ENCODE measurements around the gene ZMAT5. TPM values are rescaled to one million over a fixed set of nuclear protein-coding genes. Genes with fewer than 3 reads are reported as not detected.
A peak's percentile ranks its signal among the peaks of the same experiment; 100 is the strongest.

The ZMAT5 gene
- total RNA-seq, 1 donor from 2014 or later, result 26.0 TPM

DNA sequence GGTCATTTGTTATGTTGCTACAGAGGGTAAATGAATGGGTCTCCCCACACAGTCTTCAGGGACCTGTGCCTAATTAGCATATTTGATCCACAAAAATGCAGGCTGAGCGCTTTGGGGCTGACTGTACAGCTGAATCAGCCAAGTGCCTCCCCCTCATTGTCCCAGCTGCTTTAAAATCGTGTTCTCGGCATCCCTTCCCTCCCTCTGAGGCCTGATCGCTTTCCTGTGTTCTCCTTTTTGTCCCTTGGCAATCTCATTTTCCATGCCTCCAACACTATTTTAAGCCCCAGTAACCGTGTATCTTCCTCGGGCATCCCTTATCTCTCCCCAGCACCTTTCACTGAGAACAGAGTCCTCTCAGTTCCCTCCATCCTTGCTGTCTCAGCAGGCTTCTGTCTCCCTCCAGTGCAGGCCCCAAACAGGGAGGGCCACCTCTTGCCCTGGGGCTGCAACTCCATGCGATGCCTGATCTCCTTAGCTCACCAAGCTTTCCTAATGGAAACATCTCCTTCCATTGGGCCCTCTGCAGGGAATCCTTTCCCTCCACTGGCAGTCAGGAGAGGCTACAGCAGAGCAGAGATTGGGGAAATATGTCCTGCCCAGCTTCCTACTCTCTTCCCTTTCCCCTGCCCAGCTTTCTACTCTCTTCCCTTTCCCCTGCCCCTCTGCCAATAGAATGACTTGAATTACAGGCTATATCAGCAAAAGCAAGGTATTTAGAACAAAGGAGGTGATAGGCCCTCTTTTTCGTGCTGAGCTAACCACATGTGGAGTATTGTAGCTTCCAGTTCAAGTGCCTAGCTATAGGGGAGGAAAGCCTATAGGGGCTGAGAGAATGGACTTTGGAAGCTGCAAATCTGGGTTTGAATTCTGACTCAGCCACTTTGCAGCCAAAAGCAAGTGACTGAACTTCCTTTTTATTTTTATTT lies 14.2 kb upstream of the ZMAT5 start:
- intact Hi-C loops (cut with micrococcal nuclease), result no loop called here
- Mint-ChIP-seq H3K27ac (no peak overlapping the region), H3K9me3 (no peaks in the 10 kb centered on the region), H3K4me3 (ENCODE audit: low read depth) (no peak overlapping the region), H3K4me1 (ENCODE audit: low read depth) (no peaks in the 10 kb centered on the region), H3K27me3 (ENCODE audit: low read depth) (no peaks in the 10 kb centered on the region), H3K36me3 (ENCODE audit: low read depth) (no peaks in the 10 kb centered on the region)
- no peak for DNase-seq (ENCODE audit: low spot score)

DNA sequence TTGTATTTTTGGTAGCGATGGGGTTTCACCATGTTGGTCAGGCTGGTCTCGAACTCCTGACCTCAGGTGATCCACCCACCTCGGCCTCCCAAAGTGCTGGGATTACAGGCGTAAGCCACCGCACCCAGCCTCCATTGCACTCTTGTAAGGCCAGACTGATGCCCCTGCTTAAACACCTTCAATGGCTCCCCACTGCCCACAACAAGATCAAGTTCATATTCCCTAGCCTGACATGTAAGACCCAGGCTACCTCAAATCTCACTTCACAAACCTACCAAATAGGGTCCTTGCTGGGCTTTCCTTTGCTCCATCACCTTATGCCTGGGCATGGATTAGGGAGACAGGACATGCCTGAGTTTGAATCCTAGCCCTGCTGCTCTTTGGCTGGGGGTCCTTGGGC lies 13.4 kb upstream of the ZMAT5 start:
- H3K36me3 Mint-ChIP-seq (ENCODE audit: low read depth), result no peaks in the 10 kb centered on the region
- H3K4me3 Mint-ChIP-seq (ENCODE audit: low read depth), result no peak overlapping the region
- no peak for DNase-seq (ENCODE audit: low spot score)
- no peaks in the 10 kb centered on the region for H3K27me3 Mint-ChIP-seq (ENCODE audit: low read depth)
- no peak overlapping the region for H3K27ac Mint-ChIP-seq
- intact Hi-C loops (cut with micrococcal nuclease), result no loop called here
- H3K9me3 Mint-ChIP-seq, result no peaks in the 10 kb centered on the region
- no peaks in the 10 kb centered on the region for H3K4me1 Mint-ChIP-seq (ENCODE audit: low read depth)

DNA sequence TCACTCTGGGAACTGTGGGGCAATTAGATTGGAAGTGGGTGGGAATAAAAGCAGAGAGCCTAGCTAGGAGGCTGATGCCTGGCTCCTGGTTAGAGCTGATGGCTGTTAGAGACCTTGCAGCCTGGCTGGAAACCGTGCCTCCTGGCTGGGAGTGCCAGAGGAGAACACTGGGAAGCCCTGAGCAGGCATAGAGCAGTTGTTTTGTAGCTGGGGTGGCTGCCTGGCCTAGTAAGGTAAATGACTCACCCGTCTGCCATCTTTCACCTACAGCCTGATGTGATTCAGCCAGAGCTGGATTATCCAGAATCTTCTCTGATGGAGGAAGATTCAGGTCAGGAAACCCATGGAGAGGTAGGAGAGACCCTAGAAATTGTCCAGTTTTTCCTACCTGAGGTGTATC lies 6.4 kb upstream of the ZMAT5 start:
- Mint-ChIP-seq H3K27ac (no peak overlapping the region), H3K9me3 (no peaks in the 10 kb centered on the region), H3K4me3 (ENCODE audit: low read depth) (no peak overlapping the region), H3K4me1 (ENCODE audit: low read depth) (peaks cover 8% of the 10 kb centered on the region), H3K27me3 (ENCODE audit: low read depth) (no peaks in the 10 kb centered on the region), H3K36me3 (ENCODE audit: low read depth) (peaks cover 24% of the 10 kb centered on the region)
- intact Hi-C loops (cut with micrococcal nuclease), result no loop called here
- DNase-seq (ENCODE audit: low spot score), result no peak

DNA sequence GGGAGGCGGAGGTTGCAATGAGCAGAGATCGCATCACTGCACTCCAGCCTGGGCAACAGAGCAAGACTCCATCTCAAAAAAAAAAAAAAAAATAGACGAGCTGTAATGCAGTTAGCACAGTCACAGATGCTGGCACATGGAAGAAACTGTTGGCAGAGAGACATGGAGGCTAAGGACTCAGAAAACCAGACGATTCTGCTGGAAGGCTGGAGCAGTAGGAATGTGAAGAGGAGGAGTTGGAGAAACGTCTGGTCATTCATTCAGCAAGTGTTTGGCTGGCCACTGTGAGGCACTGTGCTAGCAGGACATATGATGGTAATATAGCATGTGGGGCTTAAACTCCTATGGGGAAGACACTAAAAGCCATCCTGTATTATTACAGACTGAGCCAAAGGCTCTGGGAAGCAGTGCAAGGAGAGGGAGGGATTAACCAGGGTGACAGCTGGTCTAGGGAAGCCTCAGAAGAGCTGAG lies 5.4 kb upstream of the ZMAT5 start:
- no peak for DNase-seq (ENCODE audit: low spot score)
- no peaks in the 10 kb centered on the region for H3K9me3 Mint-ChIP-seq
- H3K4me3 Mint-ChIP-seq (ENCODE audit: low read depth), result no peak overlapping the region
- peaks cover 28% of the 10 kb centered on the region for H3K36me3 Mint-ChIP-seq (ENCODE audit: low read depth)
- intact Hi-C loops (cut with micrococcal nuclease), result no loop called here
- peaks cover 13% of the 10 kb centered on the region for H3K4me1 Mint-ChIP-seq (ENCODE audit: low read depth)
- H3K27me3 Mint-ChIP-seq (ENCODE audit: low read depth), result no peaks in the 10 kb centered on the region
- no peak overlapping the region for H3K27ac Mint-ChIP-seq

DNA sequence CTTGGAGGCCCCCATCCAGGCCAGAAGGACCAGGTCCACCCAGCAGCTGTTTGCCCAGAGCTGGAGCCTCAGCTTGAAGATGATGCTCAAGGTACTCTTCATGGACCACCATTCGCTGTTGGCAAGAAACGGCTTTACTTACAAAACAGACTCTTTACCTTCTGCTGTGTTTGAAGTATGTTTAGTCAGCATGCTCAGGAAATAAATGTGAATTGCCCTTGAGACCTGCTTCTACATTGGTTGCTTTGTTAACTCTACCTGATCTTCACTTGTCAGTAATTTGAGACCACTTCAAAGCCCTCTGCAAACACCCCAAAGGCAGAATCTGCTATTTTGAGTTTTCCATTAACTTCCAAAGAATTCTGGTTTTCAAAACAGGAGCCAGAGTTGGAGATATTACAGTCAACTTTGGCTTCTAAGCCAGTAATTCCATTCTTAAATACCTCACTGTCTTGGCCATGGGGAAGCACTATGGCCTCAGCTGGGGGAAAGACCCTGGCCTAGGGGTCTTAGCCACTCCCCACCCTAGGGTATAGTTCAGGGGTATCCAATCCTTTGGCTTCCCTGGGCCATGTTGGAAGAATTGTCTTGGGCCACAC lies 3.0 kb upstream of the ZMAT5 start:
- no peaks in the 10 kb centered on the region for H3K27me3 Mint-ChIP-seq (ENCODE audit: low read depth)
- intact Hi-C loops (cut with micrococcal nuclease), result no loop called here
- H3K4me3 Mint-ChIP-seq (ENCODE audit: low read depth), result no peak overlapping the region
- peaks cover 28% of the 10 kb centered on the region for H3K36me3 Mint-ChIP-seq (ENCODE audit: low read depth)
- DNase-seq (ENCODE audit: low spot score), result no peak
- H3K27ac Mint-ChIP-seq, result no peak overlapping the region
- H3K9me3 Mint-ChIP-seq, result no peaks in the 10 kb centered on the region
- H3K4me1 Mint-ChIP-seq (ENCODE audit: low read depth), result peaks cover 19% of the 10 kb centered on the region

DNA sequence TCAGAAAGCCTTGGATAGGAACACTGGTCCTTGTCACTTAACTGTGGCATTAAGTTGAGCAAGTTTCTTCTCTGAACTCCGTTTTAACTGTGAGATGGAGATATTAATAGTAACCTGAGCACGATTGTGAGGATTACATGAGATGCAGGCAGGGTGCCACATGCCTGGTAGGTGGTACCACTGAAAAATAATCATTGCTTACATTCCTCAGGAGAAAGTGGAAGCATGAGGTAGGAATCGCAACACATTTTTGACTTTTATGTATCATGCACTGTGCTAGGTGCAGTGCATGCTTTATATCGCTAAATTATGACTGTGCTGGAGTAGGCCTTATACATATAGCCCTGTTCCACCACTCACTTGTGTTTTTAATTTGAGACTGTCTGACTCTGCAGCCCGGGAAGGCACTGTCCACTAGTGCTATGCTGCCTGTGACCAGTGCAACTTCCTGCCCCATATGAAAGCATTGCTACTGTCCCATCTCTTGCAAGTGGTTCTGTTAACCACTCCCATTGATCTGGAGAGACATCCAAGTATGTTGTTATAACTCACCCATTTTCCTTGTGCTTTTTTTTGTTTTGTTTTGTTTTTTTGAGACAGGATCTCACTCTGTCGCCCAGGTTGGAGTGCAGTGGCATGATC lies 1.4 kb upstream of the ZMAT5 start:
- no peak for DNase-seq (ENCODE audit: low spot score)
- H3K9me3 Mint-ChIP-seq, result no peaks in the 10 kb centered on the region
- intact Hi-C loops (cut with micrococcal nuclease), result no loop called here
- H3K27me3 Mint-ChIP-seq (ENCODE audit: low read depth), result no peaks in the 10 kb centered on the region
- H3K4me3 Mint-ChIP-seq (ENCODE audit: low read depth), result peak overlapping the region; percentile 97
- H3K36me3 Mint-ChIP-seq (ENCODE audit: low read depth), result peaks cover 28% of the 10 kb centered on the region
- H3K4me1 Mint-ChIP-seq (ENCODE audit: low read depth), result peaks cover 21% of the 10 kb centered on the region
- peak overlapping the region; percentile 91 for H3K27ac Mint-ChIP-seq

DNA sequence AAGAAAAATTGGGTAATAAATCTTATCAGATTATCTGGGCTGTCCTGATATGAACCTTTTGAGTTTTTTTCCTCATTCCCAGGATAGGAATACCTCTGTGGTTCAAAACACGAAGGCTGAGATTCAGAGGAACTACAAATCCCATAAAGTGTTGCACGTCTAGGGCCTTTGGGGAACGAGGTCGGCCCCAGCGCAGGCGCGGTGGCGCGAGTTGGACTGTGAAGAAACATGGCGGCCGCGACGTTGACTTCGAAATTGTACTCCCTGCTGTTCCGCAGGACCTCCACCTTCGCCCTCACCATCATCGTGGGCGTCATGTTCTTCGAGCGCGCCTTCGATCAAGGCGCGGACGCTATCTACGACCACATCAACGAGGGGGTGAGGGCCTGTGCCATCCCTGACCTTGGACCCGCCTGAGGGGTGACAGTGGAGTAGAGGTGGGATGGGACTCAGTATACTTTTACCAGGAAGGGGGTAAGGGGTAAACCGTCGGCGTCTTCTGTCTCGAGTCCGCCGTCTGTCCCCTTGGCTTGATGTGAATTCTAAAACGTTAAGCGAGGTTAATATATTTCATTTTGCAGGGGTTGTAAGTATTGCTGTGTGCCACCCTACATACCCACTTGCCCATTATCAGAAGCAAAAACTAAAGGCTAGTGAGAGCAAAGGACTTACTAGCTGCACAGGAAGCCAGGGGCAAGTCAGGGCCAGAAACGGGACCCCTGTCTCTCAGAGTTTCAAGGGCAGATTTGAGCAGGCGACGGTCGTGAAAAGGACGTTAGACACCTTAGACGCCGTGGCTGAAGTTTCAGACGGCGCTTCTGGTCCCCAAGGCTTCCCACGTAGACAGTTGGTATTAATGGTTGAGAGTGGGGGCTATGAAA lies 604 bp upstream of the ZMAT5 start, which contains the start of gene UQCR10:
Gene UQCR10 (plus strand): TSS at position 199 of the 881 bp plus-strand sequence. CDS start 30 bp downstream, at position 229.
- Mint-ChIP-seq H3K9me3 (no peaks in the 10 kb centered on the region), H3K27me3 (ENCODE audit: low read depth) (no peaks in the 10 kb centered on the region), H3K27ac (peak within 1 kb of the TSS; percentile 91), H3K4me3 (ENCODE audit: low read depth) (peak within 1 kb of the TSS; percentile 97), H3K36me3 (ENCODE audit: low read depth) (peaks cover 28% of the 10 kb centered on the region), H3K4me1 (ENCODE audit: low read depth) (peaks cover 21% of the 10 kb centered on the region)
- intact Hi-C loops (cut with micrococcal nuclease), result loop anchor here (1.0 kb wide), 2 partner anchors 71 to 164 kb away; partner anchors contain the start of genes ASCC2 and NF2
- DNase-seq (ENCODE audit: low spot score), result peak; percentile 89

DNA sequence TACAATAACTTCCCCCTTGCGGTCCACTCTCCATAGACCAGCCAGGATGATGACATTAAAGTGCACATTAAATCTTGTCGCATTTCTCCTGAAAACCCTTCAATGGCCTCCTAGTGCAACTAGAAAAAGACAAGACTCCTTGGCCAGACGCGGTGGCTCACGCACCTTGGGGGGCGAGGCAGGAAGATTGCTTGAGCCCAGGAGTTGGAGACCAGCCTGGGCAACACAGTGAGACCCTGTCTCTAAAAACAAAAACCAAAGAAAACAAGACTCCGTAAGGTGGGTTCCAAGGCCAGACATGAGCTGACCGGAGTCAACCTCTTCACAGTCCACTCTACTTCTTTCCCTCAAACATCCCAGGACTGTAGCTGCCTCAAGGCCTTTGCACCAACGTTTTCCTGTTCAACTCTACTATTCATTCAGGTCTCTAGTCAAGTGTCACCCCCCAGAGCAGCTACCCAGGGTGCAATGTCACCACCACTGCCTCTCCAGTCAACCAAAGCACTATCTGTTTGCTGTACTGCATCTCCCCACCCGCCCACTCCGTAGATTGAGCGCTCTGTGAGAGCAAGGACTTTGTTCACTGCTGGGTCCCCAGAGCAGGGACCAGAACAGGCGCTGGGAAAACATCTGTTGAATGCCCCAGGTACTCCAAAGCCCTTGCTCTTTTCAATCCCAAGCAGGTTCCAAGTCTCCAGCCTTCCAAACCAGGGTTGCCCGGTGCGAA lies 739 bp downstream of the ZMAT5 start:
- Mint-ChIP-seq H3K36me3 (ENCODE audit: low read depth) (peaks cover 27% of the 10 kb centered on the region), H3K27me3 (ENCODE audit: low read depth) (no peaks in the 10 kb centered on the region), H3K27ac (peak overlapping the region; percentile 76), H3K4me3 (ENCODE audit: low read depth) (peak overlapping the region; percentile 97), H3K9me3 (no peaks in the 10 kb centered on the region), H3K4me1 (ENCODE audit: low read depth) (peaks cover 21% of the 10 kb centered on the region)
- intact Hi-C loops (cut with micrococcal nuclease), result no loop called here
- peak; percentile 14 for DNase-seq (ENCODE audit: low spot score)

DNA sequence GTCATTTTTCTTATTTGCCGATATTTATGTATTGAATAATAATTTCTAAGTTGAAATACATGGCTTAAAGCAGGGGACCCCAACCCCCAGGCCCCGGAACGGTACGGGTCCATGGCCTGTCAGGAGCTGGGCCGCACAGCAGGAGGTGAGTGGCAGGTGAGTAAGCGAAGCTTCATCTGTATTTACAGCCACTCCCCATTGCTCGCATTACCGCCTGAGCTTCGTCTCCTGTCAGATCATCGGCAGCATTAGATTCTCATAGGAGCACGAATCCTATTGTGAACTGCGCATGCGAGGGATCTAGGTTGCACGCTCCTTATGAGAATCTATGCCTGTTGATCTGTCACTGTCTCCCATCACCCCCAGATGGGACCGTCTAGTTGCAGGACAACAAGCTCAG lies 4.5 kb downstream of the ZMAT5 start:
- Mint-ChIP-seq H3K9me3 (no peaks in the 10 kb centered on the region), H3K27ac (no peak overlapping the region), H3K27me3 (ENCODE audit: low read depth) (no peaks in the 10 kb centered on the region), H3K36me3 (ENCODE audit: low read depth) (no peaks in the 10 kb centered on the region), H3K4me1 (ENCODE audit: low read depth) (peaks cover 8% of the 10 kb centered on the region), H3K4me3 (ENCODE audit: low read depth) (no peak overlapping the region)
- DNase-seq (ENCODE audit: low spot score), result no peak
- intact Hi-C loops (cut with micrococcal nuclease), result no loop called here

DNA sequence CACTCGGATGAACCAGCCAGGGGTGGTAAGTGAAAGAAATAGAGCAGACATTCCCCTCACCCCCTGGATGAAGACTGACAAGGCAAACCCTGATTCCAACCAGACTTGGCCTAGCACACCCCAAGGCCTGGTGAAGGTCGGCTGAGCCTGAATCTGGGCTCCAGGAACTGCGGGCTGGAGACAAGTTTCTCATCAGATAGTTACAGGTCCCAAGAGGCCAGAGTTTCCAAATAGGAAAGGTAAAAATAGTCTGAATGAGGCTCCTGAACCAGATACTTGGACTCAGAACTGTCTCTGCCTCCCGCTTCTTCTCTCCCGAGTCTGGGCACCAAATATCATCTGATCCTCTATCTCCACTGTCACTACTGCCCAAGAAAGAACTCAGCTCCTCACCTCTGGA lies 7.8 kb downstream of the ZMAT5 start:
- Mint-ChIP-seq H3K4me3 (ENCODE audit: low read depth) (no peak overlapping the region), H3K27ac (no peak overlapping the region), H3K27me3 (ENCODE audit: low read depth) (no peaks in the 10 kb centered on the region), H3K4me1 (ENCODE audit: low read depth) (no peaks in the 10 kb centered on the region), H3K9me3 (no peaks in the 10 kb centered on the region), H3K36me3 (ENCODE audit: low read depth) (no peaks in the 10 kb centered on the region)
- intact Hi-C loops (cut with micrococcal nuclease), result no loop called here
- no peak for DNase-seq (ENCODE audit: low spot score)

DNA sequence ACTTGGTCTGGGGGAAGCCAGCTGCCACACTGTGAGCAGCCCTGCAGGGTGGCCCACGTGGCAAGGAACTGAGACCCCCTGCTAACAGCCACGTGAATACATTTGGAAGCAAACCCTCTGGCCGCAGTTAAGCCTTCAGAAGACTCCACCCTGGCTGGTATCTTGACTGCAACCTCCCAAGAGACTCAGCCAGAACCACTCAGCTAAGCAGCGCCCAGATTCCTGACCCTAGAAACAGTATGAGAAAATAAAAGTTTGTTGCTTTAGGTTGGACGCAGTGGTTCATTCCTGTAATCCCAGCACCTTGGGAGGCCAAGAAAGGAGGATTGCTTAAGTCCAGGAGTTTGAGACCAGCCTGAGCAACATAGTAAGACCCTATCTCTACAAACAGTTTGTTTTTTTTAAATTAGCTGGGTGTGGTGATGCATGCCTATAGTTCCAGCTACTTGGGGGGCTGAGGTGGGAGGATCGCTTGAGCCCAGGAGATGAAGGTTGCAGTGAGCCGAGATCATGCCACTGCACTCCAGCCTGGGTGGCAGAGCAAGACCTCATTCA lies 8.7 kb downstream of the ZMAT5 start:
- DNase-seq (ENCODE audit: low spot score), result no peak
- no peaks in the 10 kb centered on the region for H3K27me3 Mint-ChIP-seq (ENCODE audit: low read depth)
- no peaks in the 10 kb centered on the region for H3K36me3 Mint-ChIP-seq (ENCODE audit: low read depth)
- intact Hi-C loops (cut with micrococcal nuclease), result no loop called here
- H3K27ac Mint-ChIP-seq, result no peak overlapping the region
- H3K9me3 Mint-ChIP-seq, result no peaks in the 10 kb centered on the region
- no peak overlapping the region for H3K4me3 Mint-ChIP-seq (ENCODE audit: low read depth)
- no peaks in the 10 kb centered on the region for H3K4me1 Mint-ChIP-seq (ENCODE audit: low read depth)
